HEK293 (cell line): ENCODE results near the gene CD59.

ENCODE experiments used
- CTCF ChIA-PET: fragments of 350-600 bp; formaldehyde crosslinking; extraction: SDS; loops from one replicate; lab custom pipeline; 2021; ENCODE audit warnings: antibody characterized with exemption; lab: Yijun Ruan, JAX
- POLR2A ChIA-PET: fragments of 300-600 bp; formaldehyde crosslinking; extraction: SDS; loops from one replicate; lab custom pipeline; 2020; ENCODE audit warnings: antibody characterized with exemption, inconsistent platforms; lab: Yijun Ruan, JAX
- H3K27ac ChIP-seq: fragments of 200-500 bp; sonication (Bioruptor generic); 2 replicates; pipeline ENCODE4 v1.5.1; 2014; ENCODE audit warnings: low read depth, low read length, control low read depth, inconsistent platforms; ENCODE audit errors: extremely low read depth
- H3K36me3 ChIP-seq, 2 experiments: fragments of 200-500 bp in 1 of 2; sonication (Bioruptor generic) in 1 of 2; 1 replicate in 1 of 2; 2 replicates in 1 of 2; pipeline ENCODE4 v1.5.1; 2014 to 2017; ENCODE audit warnings: inconsistent platforms in 2 of 2, low read length in 2 of 2; ENCODE audit not compliant: control insufficient read depth in 2 of 2, insufficient read depth in 1 of 2
- H3K4me1 ChIP-seq: fragments of 200-500 bp; sonication (Bioruptor generic); 2 replicates; pipeline ENCODE4 v1.5.1; 2014; ENCODE audit warnings: mild to moderate bottlenecking, low read length, inconsistent platforms; ENCODE audit not compliant: control insufficient read depth, insufficient read depth
- H3K4me3 ChIP-seq: 2 replicates; pipeline ENCODE4 v1.5.1; 2011; ENCODE audit warnings: low read depth, mild to moderate bottlenecking, control low read depth, low read length, moderate library complexity
- H3K9me3 ChIP-seq: fragments of 200-500 bp; sonication (Bioruptor generic); 2 replicates; pipeline ENCODE4 v1.5.1; 2014; ENCODE audit warnings: low read depth, low read length, inconsistent platforms; ENCODE audit not compliant: control insufficient read depth, insufficient read depth
- GLI2 ChIP-seq: fragments of 450-650 bp; formaldehyde crosslinking; IDR thresholded peaks from 2 replicates; pipeline ENCODE4; 2017; ENCODE audit warnings: missing biosample characterization, missing genetic modification characterization, low read depth, borderline replicate concordance
- KLF9 ChIP-seq: fragments of 450-650 bp; formaldehyde crosslinking; IDR thresholded peaks from 2 replicates; pipeline ENCODE4 v1.5.1; 2016; ENCODE audit warnings: missing biosample characterization, missing genetic modification characterization, low read depth
- REST ChIP-seq: fragments of 450-650 bp; formaldehyde crosslinking; IDR thresholded peaks from 2 replicates; pipeline ENCODE4 v1.5.1; 2016; ENCODE audit warnings: missing biosample characterization, missing genetic modification characterization
- SCRT1 ChIP-seq: fragments of 450-650 bp; formaldehyde crosslinking; IDR thresholded peaks from 2 replicates; pipeline ENCODE4 v1.5.1; 2016; ENCODE audit warnings: missing biosample characterization, missing genetic modification characterization, borderline replicate concordance
- TRIM28 ChIP-seq: IDR thresholded peaks from 2 replicates; pipeline ENCODE4 v1.6.1; 2011; ENCODE audit warnings: low read length, control low read depth, borderline replicate concordance
- ZNF2 ChIP-seq: fragments of 450-650 bp; formaldehyde crosslinking; IDR thresholded peaks from 2 replicates; pipeline ENCODE4 v1.5.1; 2016; ENCODE audit warnings: missing biosample characterization, missing genetic modification characterization
- ZNF292 ChIP-seq: fragments of 450-650 bp; formaldehyde crosslinking; IDR thresholded peaks from 2 replicates; pipeline ENCODE4 v1.5.1; 2016; ENCODE audit warnings: low read depth, missing biosample characterization, missing genetic modification characterization, borderline replicate concordance
- ZNF311 ChIP-seq: fragments of 450-650 bp; formaldehyde crosslinking; IDR thresholded peaks from 2 replicates; pipeline ENCODE4 v1.5.1; 2017; ENCODE audit warnings: missing biosample characterization, missing genetic modification characterization, borderline replicate concordance
- ZNF350 ChIP-seq: fragments of 450-650 bp; formaldehyde crosslinking; IDR thresholded peaks from 2 replicates; pipeline ENCODE4 v1.5.0; 2017; ENCODE audit warnings: missing biosample characterization, mild to moderate bottlenecking, missing genetic modification characterization
- ZNF404 ChIP-seq: fragments of 450-650 bp; formaldehyde crosslinking; IDR thresholded peaks from 2 replicates; pipeline ENCODE4 v1.5.1; 2017; ENCODE audit warnings: missing biosample characterization, missing genetic modification characterization
- ZNF426 ChIP-seq: fragments of 450-650 bp; formaldehyde crosslinking; IDR thresholded peaks from 2 replicates; pipeline ENCODE4 v1.5.1; 2017; ENCODE audit warnings: missing biosample characterization, missing genetic modification characterization, mild to moderate bottlenecking, inconsistent platforms, moderate library complexity
- ZNF585B ChIP-seq: fragments of 450-650 bp; formaldehyde crosslinking; IDR thresholded peaks from 2 replicates; pipeline ENCODE4 v1.5.1; 2016; ENCODE audit warnings: missing biosample characterization, missing genetic modification characterization
- ZNF600 ChIP-seq: fragments of 450-650 bp; formaldehyde crosslinking; IDR thresholded peaks from 2 replicates; pipeline ENCODE4 v1.5.1; 2016; ENCODE audit warnings: missing biosample characterization, missing genetic modification characterization
- ZNF747 ChIP-seq: fragments of 450-650 bp; formaldehyde crosslinking; IDR thresholded peaks from 2 replicates; pipeline ENCODE4 v1.5.1; 2016; ENCODE audit warnings: missing biosample characterization, missing genetic modification characterization
- TF ChIP-seq, protein P1 (sequence below): fragments of 450-650 bp; formaldehyde crosslinking; IDR thresholded peaks from 2 replicates; pipeline ENCODE4 v1.5.1; 2017; ENCODE audit warnings: missing biosample characterization, missing genetic modification characterization
- TF ChIP-seq, protein P2 (sequence below): fragments of 450-650 bp; formaldehyde crosslinking; IDR thresholded peaks from 2 replicates; pipeline ENCODE4 v1.5.1; 2016; ENCODE audit warnings: missing biosample characterization, missing genetic modification characterization
- TF ChIP-seq, protein P3 (sequence below): fragments of 450-650 bp; formaldehyde crosslinking; IDR thresholded peaks from 2 replicates; pipeline ENCODE4 v1.5.1; 2016; ENCODE audit warnings: missing biosample characterization, missing genetic modification characterization

Gene CD59

DNA sequence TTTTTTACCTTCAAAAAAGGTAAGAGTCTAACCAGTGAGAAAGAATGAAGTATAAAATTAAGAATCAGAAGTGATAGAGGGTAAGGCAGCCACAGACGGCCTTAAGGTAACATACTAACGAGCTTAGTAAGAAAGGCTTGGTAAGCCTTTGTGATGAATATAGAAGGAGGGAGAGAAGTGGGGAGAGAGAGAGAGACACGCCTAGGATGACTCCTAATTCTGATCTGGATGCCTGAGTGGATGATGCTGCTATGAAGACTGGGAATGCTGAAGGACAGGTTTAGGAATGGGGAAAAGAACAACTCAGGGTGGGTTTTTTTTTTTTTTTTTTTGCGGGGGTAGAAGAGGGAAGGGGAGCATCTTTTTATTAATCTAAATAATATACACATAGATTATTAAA, 33.3 kb upstream of the CD59 start:
- Histone ChIP-seq H3K4me3 (no peak overlapping the region), H3K36me3 (peaks cover 3 to 54% of the 10 kb centered on the region in 2 experiments), H3K9me3 (no peaks in the 10 kb centered on the region), H3K4me1 (no peaks in the 10 kb centered on the region; the same call in 1 of the 2 replicates), H3K27ac (no peak overlapping the region)
- CTCF ChIA-PET: interaction anchor here (1.1 to 1.3 kb wide), 2 partner anchors 16 to 27 kb away, joined by 3 read pairs; no protein-coding TSS in a partner anchor
- TF ChIP-seq, protein P1, sequence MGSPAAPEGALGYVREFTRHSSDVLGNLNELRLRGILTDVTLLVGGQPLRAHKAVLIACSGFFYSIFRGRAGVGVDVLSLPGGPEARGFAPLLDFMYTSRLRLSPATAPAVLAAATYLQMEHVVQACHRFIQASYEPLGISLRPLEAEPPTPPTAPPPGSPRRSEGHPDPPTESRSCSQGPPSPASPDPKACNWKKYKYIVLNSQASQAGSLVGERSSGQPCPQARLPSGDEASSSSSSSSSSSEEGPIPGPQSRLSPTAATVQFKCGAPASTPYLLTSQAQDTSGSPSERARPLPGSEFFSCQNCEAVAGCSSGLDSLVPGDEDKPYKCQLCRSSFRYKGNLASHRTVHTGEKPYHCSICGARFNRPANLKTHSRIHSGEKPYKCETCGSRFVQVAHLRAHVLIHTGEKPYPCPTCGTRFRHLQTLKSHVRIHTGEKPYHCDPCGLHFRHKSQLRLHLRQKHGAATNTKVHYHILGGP (tag by site-specific recombination): no peak
- TF ChIP-seq ZNF350 (tag by site-specific recombination): no peak
- TF ChIP-seq, protein P2, sequence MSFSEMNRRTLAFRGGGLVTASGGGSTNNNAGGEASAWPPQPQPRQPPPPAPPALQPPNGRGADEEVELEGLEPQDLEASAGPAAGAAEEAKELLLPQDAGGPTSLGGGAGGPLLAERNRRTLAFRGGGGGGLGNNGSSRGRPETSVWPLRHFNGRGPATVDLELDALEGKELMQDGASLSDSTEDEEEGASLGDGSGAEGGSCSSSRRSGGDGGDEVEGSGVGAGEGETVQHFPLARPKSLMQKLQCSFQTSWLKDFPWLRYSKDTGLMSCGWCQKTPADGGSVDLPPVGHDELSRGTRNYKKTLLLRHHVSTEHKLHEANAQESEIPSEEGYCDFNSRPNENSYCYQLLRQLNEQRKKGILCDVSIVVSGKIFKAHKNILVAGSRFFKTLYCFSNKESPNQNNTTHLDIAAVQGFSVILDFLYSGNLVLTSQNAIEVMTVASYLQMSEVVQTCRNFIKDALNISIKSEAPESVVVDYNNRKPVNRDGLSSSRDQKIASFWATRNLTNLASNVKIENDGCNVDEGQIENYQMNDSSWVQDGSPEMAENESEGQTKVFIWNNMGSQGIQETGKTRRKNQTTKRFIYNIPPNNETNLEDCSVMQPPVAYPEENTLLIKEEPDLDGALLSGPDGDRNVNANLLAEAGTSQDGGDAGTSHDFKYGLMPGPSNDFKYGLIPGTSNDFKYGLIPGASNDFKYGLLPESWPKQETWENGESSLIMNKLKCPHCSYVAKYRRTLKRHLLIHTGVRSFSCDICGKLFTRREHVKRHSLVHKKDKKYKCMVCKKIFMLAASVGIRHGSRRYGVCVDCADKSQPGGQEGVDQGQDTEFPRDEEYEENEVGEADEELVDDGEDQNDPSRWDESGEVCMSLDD (tag by site-specific recombination): no peak
- no peak for TF ChIP-seq SCRT1
- no peak for TF ChIP-seq ZNF747
- no peak for TF ChIP-seq KLF9 (tag by site-specific recombination)
- no peak for TF ChIP-seq ZNF426 (tag by site-specific recombination)
- POLR2A ChIA-PET: interaction anchor here (0.7 kb wide), 1 partner anchor 10 kb away, joined by 7 read pairs; no protein-coding TSS in a partner anchor

GRCh38 chr11:33767624-33768023, 31.4 kb upstream of the CD59 start:
- Histone ChIP-seq H3K9me3 (no peaks in the 10 kb centered on the region), H3K4me3 (no peak overlapping the region), H3K36me3 (peaks cover 3 to 70% of the 10 kb centered on the region in 2 experiments), H3K27ac (no peak overlapping the region), H3K4me1 (no peaks in the 10 kb centered on the region; the same call in 1 of the 2 replicates)
- POLR2A ChIA-PET: no interaction called here
- TF ChIP-seq TRIM28 (no peak), ZNF2 (no peak), ZNF311 (no peak)
- TF ChIP-seq, protein P3, sequence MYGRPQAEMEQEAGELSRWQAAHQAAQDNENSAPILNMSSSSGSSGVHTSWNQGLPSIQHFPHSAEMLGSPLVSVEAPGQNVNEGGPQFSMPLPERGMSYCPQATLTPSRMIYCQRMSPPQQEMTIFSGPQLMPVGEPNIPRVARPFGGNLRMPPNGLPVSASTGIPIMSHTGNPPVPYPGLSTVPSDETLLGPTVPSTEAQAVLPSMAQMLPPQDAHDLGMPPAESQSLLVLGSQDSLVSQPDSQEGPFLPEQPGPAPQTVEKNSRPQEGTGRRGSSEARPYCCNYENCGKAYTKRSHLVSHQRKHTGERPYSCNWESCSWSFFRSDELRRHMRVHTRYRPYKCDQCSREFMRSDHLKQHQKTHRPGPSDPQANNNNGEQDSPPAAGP (tag by site-specific recombination): no peak
- CTCF ChIA-PET: no interaction called here

- TF ChIP-seq ZNF585B: no peak
- no peak for TF ChIP-seq GLI2 (tag by site-specific recombination)
- no peak for TF ChIP-seq ZNF404
- no peak for TF ChIP-seq ZNF600 (tag by site-specific recombination)
- no peak for TF ChIP-seq ZNF292 (tag by site-specific recombination)
- TF ChIP-seq REST (tag by site-specific recombination): no peak
- POLR2A ChIA-PET: no interaction called here
These were observed 29.9 kb upstream of the CD59 start for GRCh38 chr11:33766085-33766484.

More at GRCh38 chr11:33766085-33766484, 29.9 kb upstream of the CD59 start:
- Histone ChIP-seq H3K4me3 (no peak overlapping the region), H3K36me3 (peaks cover 3 to 78% of the 10 kb centered on the region in 2 experiments), H3K9me3 (no peaks in the 10 kb centered on the region), H3K4me1 (no peaks in the 10 kb centered on the region), H3K27ac (no peak overlapping the region)
- CTCF ChIA-PET: interaction anchor here (0.7 kb wide), 2 partner anchors 61 to 504 kb away, joined by 3 to 4 read pairs; no protein-coding TSS in a partner anchor
